SKM-1 (cell line): ENCODE data around the gene LOXL4.

Source experiments
- DNase-seq: peaks from one replicate; lab custom pipeline; 2025; ENCODE audit not compliant: unreplicated experiment; lab: John Stamatoyannopoulos, UW

LOXL4 gene

DNA sequence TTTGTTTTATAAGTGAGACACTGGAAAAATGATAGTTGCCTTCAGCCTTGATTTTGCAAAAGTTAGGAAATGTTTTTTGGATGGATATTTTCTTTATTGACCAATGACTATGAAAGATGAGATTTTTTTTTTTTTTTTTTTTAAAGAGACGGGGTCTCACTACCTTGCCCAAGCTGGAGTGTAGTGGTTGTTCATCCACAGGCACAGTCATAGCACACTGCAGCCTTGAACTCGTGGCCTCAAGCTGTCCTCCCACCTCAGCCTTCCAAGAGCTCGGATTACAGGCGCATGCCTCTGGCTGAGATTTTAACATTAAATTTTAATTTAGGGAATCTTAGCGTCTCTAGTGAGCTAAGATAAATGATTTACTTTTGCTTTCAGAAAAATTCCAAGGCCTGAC lies 66.2 kb downstream of the LOXL4 start:
- DNase-seq = no peak
